Stimulated activated CD8-positive, alpha-beta memory T cell treated with anti-CD3 and anti-CD28 coated beads, Interleukin-4, amount 100 ng/mL, for 4 hours (primary cell): ENCODE measurements around the gene CCNL1.
"Not testable (repeated sequence)": the region's sequence is repeated elsewhere in the genome, so short reads cannot be mapped to it uniquely, and the experiment has no call there.

ENCODE experiments used
- DNase-seq, 2 donors: peaks; one replicate each; pipeline ENCODE4 v3.0.0-alpha.2; 2020; ENCODE audit warnings: low read depth in 2 of 2, low spot score in 1 of 2

CCNL1 gene

GRCh38 chr3:157104928-157105652, 54.9 kb downstream of the CCNL1 start:
- no peak for DNase-seq

DNA sequence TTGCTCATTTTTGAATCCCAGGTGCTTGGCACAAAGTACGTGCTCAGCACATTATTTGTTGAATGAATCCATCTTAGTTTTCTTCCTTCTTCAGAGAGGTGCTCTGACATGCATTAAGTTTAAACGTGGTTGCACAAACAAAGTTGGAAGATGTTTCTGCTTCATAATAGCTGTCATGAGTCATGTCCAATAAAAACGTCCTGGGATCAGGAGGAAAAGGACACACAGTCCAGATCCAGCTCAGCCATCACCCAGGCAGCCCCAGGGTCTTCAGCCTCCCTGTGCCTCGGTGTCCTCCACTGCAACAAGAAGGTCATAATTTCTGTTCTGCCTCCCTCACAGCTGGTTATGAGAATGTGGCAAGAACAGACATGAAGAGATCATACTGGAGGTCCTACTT, 55.4 kb downstream of the CCNL1 start:
- no peak for DNase-seq

DNA sequence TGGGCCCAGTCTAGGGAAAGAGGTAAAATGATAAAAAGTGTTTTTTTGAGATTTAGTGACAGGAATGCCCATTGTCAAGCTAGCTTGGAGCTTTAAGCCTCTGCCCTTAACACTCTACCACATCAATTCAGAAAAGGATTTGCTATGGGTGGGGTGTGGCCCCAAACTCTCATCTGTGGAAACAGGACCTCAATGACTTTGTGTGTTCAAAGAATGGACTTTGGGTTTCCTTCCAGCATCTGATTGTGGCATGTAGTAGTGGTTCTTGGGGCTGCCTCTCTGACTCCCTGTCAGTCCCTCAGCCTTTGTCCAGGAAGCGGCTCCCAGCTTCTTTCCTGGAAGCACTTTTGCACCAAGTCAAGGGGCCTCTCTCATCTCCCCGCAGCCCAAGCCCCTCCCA, 56.1 kb downstream of the CCNL1 start:
- DNase-seq = no peak

DNA sequence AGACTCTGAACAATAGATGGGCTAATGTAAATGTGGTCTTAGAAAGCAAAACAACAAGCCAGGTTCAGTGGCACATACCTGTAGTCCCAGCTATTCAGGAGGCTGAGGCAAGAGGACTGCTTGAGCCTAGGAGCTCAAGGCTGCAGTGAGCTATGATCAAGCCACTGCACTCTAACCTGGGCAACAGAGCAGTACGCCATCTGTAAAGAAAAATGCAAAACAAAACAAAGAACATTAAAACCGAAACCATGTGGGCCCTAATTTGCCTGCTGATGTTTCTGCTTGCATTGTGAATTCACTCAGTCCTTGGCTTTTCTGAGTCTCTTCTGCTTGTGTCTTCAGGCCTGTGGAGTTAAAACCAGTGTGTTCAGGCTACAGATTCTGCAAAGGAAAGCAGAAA, 56.7 kb downstream of the CCNL1 start:
- DNase-seq = no peak

DNA sequence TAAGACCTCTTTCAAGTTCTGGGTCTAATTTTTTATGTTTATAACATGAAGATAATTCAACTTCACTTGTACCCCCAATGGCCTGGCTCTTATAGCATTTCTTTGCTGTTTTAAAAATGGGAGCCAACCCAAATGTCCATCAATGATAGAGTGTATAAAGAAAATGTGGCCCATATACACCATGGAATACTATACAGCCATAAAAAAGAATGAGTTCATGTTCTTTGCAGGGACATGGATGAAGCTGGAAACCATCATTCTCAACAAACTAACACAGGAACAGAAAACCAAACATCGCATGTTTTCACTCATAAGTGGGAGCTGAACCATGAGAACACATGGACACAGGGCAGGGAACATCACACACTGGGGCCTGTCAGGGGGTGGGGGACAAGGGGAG, 57.4 kb downstream of the CCNL1 start:
- DNase-seq = not testable (repeated sequence)

DNA sequence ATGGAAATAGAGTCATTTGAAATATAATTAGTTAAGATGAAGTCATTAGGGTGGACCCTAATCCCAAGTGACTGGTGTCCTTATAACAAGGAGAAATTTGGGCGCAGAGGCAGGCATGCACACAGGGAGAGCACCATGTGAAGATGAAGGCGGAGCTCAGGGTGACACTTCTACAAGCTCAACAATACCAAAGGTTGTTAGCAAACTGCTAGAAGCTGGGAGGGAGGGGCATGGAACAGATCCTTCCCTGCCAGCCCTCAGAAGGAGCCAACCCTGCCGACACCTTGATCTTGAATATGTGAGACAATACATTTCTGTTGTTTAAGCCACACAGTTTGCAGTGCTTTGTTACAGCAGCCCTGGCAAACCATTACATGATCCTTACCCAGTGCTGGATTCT, 57.8 kb downstream of the CCNL1 start:
- DNase-seq = no peak

DNA sequence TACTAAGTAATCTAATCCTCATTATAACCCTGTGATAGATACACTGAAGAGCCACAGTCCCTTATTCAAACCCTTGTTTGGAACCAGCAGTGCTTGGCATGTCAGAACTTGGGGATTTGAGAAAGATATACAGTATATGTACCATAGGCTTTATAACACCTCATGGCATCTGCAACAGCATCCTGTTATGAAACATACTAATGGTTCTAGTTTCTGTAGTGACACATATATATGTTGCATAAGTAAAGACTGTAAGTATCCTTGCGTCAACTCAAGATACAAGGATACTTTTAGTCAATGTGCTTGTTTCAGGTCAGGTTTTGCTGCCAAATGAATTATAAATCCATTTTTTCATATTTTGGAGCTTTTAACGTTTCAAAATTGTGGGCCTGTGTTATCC, 58.5 kb downstream of the CCNL1 start:
- no peak for DNase-seq

DNA sequence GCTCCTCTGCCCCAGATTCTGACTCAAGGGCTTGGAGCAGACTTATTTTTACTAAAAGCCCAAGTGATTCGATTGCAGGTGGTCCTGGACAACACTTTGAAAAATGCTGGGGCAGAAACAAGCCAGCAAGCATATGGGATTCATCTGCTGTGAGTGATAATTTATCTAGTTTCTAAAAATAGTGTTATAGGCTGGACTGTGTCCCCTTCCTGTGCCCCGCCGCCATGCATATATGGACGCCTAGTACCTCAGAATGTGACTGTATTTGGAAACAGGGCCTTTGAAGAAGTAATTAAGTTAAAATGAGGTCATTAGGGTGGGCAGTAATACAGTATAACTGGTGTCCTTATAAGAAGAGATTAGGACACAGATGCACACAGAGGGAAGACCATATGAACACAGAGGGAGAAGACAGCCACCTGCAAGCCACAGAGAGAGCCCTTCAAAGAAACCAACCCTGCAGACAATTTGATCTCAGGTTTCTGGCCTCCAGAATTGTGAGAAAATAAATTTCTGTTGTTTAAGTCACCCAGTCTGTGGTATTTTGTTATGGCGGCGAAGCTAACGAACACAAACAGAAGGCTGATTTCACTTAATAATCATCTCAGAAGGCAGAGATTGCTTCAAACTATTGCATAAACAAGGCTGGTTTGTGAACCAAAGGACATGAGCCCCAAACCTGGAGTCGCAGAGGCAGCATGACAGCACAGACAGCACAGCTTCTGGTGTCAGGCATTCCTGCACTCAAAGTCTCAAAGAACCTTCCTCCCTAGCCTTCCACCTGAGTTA, 59.1 kb downstream of the CCNL1 start:
- no peak for DNase-seq

GRCh38 chr3:157100096-157100477, 59.9 kb downstream of the CCNL1 start:
- no peak for DNase-seq

GRCh38 chr3:157099326-157100095, 60.4 kb downstream of the CCNL1 start:
- no peak for DNase-seq

- DNase-seq = no peak
Observed at GRCh38 chr3:157098823-157099185, 61.1 kb downstream of the CCNL1 start.

DNA sequence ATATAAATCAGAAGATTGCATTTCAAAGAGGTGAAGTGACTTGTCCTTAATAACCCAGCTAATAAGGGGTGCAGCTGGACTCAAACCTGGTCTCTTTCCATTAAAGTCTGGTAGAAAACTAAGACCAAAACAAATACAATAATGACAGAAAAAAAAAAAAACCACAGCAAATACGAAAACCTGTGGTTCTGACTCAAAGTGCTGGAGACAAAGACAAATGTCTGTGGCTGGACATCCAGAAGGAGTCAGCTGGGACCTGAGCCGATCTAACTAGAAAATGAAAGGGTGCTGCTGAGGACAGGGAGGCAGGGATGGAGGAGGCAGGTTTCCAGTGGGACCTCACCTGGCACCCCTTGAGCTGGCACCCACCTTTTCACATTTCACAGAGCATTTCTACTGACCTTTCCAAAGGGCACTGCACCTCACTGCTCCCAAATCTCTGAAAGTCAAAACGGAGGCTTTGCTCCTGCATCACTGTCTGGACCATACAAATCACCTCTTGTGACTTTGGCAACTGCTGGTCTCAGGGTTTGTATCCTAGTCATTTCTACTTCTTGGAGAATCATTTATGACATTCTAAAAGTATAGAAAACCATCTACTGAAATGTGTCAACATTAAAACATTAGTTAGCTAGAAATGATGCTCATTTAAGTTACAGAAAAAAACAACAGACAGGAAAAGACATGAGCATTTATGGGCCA, 61.7 kb downstream of the CCNL1 start:
- DNase-seq = no peak
